HG03025 (cell line): ENCODE results near the gene GLIS2.

Experiments used
- ATAC-seq: cut with Tn5 transposase; IDR thresholded peaks from one replicate; pipeline ENCODE4 v1.9.1; 2021; ENCODE audit warnings: mild to moderate bottlenecking, moderate library complexity; ENCODE audit not compliant: unreplicated experiment, low FRiP score

The GLIS2 gene

DNA sequence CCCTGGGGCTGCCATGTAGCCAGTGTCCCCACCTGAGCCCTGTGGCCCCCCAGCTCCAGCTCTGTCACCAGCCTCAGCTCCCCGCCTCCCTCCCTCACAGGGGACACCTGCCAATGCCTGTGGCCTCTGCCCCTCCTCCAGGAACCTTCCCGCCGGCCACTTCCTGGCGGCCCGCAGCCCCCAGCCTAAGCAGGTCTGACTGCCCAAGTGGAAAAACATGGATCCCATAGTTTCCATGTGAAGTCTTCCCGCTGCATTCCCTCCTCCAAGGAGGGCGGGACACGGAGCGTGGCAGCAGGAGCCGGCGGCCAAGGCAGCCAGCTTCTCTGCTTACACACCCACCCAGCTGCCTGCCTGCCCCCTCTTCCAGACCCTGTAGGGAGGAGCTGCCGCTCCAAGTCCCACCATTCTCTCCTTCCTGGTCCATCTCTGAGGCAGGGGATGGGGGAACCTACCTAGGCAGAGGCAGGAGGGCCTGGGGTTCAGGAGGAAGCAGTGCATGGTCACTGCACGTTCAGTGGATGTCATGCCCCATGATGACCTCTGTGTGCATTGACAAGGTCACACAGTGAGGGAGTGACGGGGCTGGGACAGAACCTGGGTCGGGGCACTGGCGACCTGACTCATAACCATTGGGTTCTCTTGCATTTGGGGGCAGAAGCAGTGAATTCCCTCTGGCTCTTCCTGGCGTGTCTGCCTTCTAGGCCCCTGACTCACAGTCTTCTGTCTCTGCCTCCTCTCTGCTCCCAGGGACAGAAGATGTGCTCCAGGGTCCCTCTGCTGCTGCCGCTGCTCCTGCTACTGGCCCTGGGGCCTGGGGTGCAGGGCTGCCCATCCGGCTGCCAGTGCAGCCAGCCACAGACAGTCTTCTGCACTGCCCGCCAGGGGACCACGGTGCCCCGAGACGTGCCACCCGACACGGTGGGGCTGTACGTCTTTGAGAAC lies 64.5 kb downstream of the GLIS2 start:
- no peak for ATAC-seq

DNA sequence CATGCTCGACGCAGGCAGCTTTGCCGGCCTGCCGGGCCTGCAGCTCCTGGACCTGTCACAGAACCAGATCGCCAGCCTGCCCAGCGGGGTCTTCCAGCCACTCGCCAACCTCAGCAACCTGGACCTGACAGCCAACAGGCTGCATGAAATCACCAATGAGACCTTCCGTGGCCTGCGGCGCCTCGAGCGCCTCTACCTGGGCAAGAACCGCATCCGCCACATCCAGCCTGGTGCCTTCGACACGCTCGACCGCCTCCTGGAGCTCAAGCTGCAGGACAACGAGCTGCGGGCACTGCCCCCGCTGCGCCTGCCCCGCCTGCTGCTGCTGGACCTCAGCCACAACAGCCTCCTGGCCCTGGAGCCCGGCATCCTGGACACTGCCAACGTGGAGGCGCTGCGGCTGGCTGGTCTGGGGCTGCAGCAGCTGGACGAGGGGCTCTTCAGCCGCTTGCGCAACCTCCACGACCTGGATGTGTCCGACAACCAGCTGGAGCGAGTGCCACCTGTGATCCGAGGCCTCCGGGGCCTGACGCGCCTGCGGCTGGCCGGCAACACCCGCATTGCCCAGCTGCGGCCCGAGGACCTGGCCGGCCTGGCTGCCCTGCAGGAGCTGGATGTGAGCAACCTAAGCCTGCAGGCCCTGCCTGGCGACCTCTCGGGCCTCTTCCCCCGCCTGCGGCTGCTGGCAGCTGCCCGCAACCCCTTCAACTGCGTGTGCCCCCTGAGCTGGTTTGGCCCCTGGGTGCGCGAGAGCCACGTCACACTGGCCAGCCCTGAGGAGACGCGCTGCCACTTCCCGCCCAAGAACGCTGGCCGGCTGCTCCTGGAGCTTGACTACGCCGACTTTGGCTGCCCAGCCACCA lies 65.4 kb downstream of the GLIS2 start:
- no peak for ATAC-seq

GRCh38 chr16:4381935-4382794 lies 66.3 kb downstream of the GLIS2 start:
- no peak for ATAC-seq

GRCh38 chr16:4382795-4383357 lies 67.0 kb downstream of the GLIS2 start:
- no peak for ATAC-seq

GRCh38 chr16:4383591-4384444 lies 68.0 kb downstream of the GLIS2 start:
- no peak for ATAC-seq

DNA sequence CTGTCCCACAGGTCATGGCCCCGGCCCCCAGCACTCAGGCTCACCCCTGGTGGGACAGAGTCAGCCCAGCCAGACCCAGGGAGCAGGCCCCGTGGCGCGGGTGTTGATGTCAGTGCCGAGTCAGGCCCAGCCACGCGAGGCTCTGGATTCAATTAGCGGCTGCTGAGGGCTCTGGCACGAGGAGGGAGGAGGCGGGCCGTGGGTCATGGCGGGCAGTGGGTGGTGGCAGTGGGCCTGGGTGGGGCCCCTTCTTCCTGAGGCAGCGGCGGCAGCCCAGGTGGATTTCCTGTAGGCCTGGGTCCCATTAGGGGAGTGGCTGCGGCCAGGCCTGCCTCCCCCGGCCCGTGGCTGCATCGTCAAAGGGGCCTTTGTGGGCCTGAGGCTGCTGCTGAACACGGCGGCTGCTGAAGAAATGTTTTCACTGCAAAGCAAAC lies 68.7 kb downstream of the GLIS2 start:
- ATAC-seq, result no peak

DNA sequence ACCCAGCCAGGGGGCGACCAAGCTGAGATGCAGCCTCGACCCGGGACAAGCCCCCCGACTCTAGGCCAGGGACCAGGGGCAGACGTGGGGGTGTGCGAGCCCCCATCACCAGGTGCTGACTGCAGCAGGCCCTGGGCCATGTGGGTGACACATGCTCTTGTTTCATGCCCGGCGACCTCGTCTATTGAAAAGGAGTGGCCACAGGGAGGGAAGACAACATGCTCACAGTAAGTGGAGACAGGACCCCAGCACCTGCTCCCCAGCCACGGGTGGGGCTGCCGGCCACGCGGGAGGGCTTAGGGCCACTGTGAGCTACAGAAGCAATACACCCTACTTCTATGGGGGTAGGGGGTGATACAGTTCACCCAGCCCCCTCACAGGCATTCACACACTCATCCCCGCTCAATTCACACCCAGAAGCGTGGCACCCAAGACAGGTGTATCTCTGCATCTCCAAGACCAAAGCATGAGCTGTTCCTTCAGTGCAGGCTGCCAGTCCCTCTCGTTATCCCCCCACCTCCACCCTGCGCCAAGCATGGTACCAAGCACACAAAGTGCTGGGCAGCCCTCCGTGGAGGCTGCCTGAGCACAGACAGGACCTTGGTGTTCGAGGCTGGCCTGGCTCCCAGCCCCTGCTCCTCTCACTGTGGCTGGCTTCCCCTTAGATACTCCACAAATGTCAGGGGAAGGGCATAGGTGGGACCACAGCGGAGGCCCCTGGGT lies 69.4 kb downstream of the GLIS2 start:
- ATAC-seq, result no peak

DNA sequence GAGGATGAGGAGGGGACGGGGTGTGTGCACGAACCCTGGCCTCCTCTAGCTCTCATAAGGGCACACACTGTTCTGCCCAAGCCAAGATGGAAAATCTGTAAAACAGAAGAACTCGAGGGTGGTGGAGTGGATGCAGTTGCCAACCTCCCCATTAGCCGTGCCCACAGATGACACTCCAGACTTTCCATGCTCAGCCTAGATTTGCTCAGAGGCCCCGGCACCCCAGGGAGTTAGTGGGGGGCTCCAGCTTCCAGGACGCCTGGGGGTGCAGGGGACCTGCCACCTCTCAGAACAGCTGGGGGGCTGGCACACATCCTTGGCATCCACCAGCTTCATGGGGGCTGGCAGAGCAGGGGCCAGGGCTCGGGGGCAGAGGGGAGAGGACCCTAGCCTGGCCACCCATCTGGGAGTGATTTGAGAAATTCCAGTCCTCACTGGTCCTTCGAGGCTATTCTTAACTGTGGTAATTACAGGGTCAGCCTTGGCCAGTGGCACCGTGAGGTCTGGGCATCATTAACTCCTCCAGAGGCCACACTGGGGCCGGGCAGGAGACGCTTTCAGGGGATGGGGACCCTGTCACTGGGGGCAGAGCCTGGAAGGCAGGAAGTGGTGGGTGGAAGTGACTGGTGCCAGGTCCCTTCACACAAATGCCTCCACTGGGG lies 70.1 kb downstream of the GLIS2 start:
- no peak for ATAC-seq

DNA sequence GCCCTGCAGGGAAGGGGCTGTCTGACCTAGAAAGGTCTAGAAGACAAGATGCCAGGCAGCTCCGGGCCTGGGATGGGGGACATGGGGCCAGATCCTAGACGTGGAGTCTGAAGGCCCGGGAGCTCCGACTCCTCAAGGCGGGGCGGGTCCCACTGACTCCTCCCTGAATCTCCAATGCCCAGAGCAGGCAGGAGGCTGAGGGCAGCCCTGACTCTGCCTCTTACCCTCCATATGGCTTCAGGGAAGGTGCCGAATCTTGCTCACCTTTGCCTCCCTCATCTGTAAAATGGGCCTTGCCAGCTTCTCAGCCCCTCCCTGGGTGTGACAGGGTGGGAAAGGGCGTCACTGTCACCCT lies 70.6 kb downstream of the GLIS2 start:
- no peak for ATAC-seq

- no peak for ATAC-seq
Measured at GRCh38 chr16:4386951-4387565, 71.2 kb downstream of the GLIS2 start.

DNA sequence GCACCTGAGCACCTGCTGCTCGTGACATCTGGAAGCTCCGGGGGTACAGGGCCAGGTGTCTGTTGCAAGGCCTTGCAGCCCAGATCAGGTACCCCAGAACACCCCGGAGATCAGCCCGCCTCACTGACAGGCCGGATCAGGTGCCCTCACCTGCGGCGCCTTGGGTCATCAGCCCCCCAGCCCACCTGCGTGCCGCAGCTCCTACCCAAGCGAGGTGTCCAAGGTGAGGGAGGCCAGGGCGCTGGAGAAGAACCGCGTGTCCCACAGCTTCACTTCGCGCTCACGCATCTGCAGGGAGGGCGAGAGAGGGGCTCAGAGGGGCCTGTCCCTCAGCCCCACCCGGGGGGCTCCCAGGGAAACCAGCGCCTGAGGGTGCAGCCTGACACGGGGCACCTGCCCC lies 71.9 kb downstream of the GLIS2 start:
- no peak for ATAC-seq

- ATAC-seq, result no peak
Measured at GRCh38 chr16:4388271-4389021, 72.6 kb downstream of the GLIS2 start.
